HCT116 (cell line): ENCODE data around the gene DHX34. TPM values are rescaled to one million over a fixed set of nuclear protein-coding genes. Genes with fewer than 3 reads are reported as not detected.

ENCODE experiments used
- ATAC-seq: fragments of 200-7000 bp; cut with Tn5 transposase; 2 replicates; pipeline ENCODE4 v1.9.1; 2020; ENCODE audit warnings: mild to moderate bottlenecking, moderate library complexity
- BruUV-seq: library from RNA; stranded (reverse); fragments of 400-500 nt; replicated peaks from 2 replicates; lab custom pipeline; 2021; lab: Mats Ljungman, UMichigan
- CTCF ChIA-PET: fragments of 300-600 bp; sonication (Branson Sonifier 250); formaldehyde crosslinking; loops from one replicate; lab custom pipeline; 2021; ENCODE audit warnings: antibody characterized with exemption; lab: Charles Lee
- POLR2A ChIA-PET: fragments of 300-600, 350-600 bp; sonication (Branson Sonifier 250); formaldehyde crosslinking; loops from one replicate; lab custom pipeline; 2021; ENCODE audit warnings: antibody characterized with exemption; lab: Charles Lee
- RAD21 ChIA-PET, 2 experiments: fragments of 300-600 bp; sonication (Branson Sonifier 250); formaldehyde crosslinking; loops; one replicate each; lab custom pipeline; 2023; ENCODE audit warnings: low total read pairs in 2 of 2; ENCODE audit not compliant: uncharacterized antibody in 2 of 2, unreplicated experiment in 2 of 2, low non-redundant PET in 1 of 2; lab: Charles Lee
- DNase-seq: peaks from one replicate; pipeline ENCODE4 v3.0.0-alpha.2; 2010; ENCODE audit warnings: low read depth, low spot score
- H2AFZ ChIP-seq: fragments of 200-600 bp; shearing (Covaris generic), sonication (generic); 2 replicates; pipeline ENCODE4 v1.6.1; 2017; ENCODE audit warnings: low read depth, mixed run types, mixed read lengths, antibody characterized with exemption, low read length; ENCODE audit not compliant: poor library complexity, severe bottlenecking
- H3K27ac ChIP-seq: 2 replicates; pipeline ENCODE4 v1.5.1; 2012; ENCODE audit warnings: low read depth, low read length
- H3K27me3 ChIP-seq: fragments of 200-600 bp; sonication (generic); 2 replicates; pipeline ENCODE4 v1.6.1; 2016; ENCODE audit warnings: mixed run types, low read length, mixed read lengths; ENCODE audit not compliant: insufficient read depth
- H3K36me3 ChIP-seq, 2 experiments: fragments of 200-500 bp in 1 of 2; fragments of 200-600 bp in 1 of 2; sonication (Bioruptor generic) in 1 of 2; sonication (generic) in 1 of 2; 2 replicates each; pipeline versions ENCODE4 v1.5.1 to v1.6.1; 2014 to 2016; ENCODE audit warnings: low read length in 2 of 2, inconsistent platforms in 1 of 2, mixed read lengths in 1 of 2, mixed run types in 1 of 2; ENCODE audit not compliant: insufficient read depth in 2 of 2, control insufficient read depth in 1 of 2
- H3K4me1 ChIP-seq, 2 experiments: fragments of 200-600 bp in 1 of 2; sonication (generic) in 1 of 2; 2 replicates each; pipeline versions ENCODE4 v1.5.1 to v1.6.1; 2012 to 2017; ENCODE audit warnings: low read length in 2 of 2, inconsistent platforms in 1 of 2, mild to moderate bottlenecking in 1 of 2, mixed read lengths in 1 of 2, mixed run types in 1 of 2, moderate library complexity in 1 of 2; ENCODE audit not compliant: insufficient read depth in 2 of 2, control insufficient read depth in 1 of 2
- H3K4me2 ChIP-seq: fragments of 200-600 bp; sonication (generic); 2 replicates; pipeline ENCODE4 v1.6.1; 2017; ENCODE audit warnings: mixed run types, low read length, mixed read lengths
- H3K4me3 ChIP-seq, 2 experiments: fragments of 200-600 bp in 1 of 2; sonication (generic) in 1 of 2; replicated peaks in 1 of 2; 2 replicates each; pipeline ENCODE4 v1.5.1; 2011 to 2016; ENCODE audit warnings: low read length in 2 of 2, control low read depth in 1 of 2, low read depth in 1 of 2, mild to moderate bottlenecking in 1 of 2, mixed read lengths in 1 of 2, mixed run types in 1 of 2
- H3K79me2 ChIP-seq: fragments of 200-600 bp; sonication (generic); 2 replicates; pipeline ENCODE4 v1.6.1; 2017; ENCODE audit warnings: mild to moderate bottlenecking, mixed run types, low read length, moderate library complexity, mixed read lengths; ENCODE audit not compliant: insufficient read depth
- H3K9ac ChIP-seq: fragments of 200-600 bp; sonication (generic); 2 replicates; pipeline ENCODE4 v1.6.1; 2016; ENCODE audit warnings: low read length, mixed read lengths
- H3K9me2 ChIP-seq: fragments of 200-600 bp; sonication (generic), shearing (Covaris generic); 2 replicates; pipeline ENCODE4 v1.6.1; 2017; ENCODE audit warnings: mixed run types, mild to moderate bottlenecking, moderate library complexity; ENCODE audit not compliant: insufficient read depth
- H3K9me3 ChIP-seq, 2 experiments: fragments of 200-500 bp in 1 of 2; fragments of 200-600 bp in 1 of 2; sonication (Bioruptor generic) in 1 of 2; sonication (generic) in 1 of 2; 2 replicates each; pipeline ENCODE4 v1.6.1; 2014 to 2017; ENCODE audit warnings: low read length in 2 of 2, mixed read lengths in 2 of 2, inconsistent platforms in 1 of 2, low read depth in 1 of 2, mild to moderate bottlenecking in 1 of 2, mixed run types in 1 of 2, moderate library complexity in 1 of 2; ENCODE audit not compliant: control insufficient read depth in 1 of 2, insufficient read depth in 1 of 2
- H4K20me1 ChIP-seq: fragments of 200-600 bp; sonication (generic), shearing (Covaris generic); 2 replicates; pipeline ENCODE4 v1.6.1; 2017; ENCODE audit warnings: mixed run types, mild to moderate bottlenecking, moderate library complexity; ENCODE audit not compliant: insufficient read depth
- CBX3 ChIP-seq: IDR thresholded peaks from 2 replicates; pipeline ENCODE4 v1.6.1; 2012; ENCODE audit warnings: low read depth
- EZH2phosphoT487 ChIP-seq: fragments of 200-600 bp; IDR thresholded peaks from 2 replicates; pipeline ENCODE4 v1.6.1; 2018; ENCODE audit warnings: antibody characterized with exemption, borderline replicate concordance
- FOSL1 ChIP-seq: IDR thresholded peaks from 2 replicates; pipeline ENCODE4 v1.6.1; 2012; ENCODE audit warnings: low read depth
- JUND ChIP-seq: IDR thresholded peaks from 2 replicates; pipeline ENCODE4 v1.6.1; 2012
- POLR2AphosphoS5 ChIP-seq: IDR thresholded peaks from 2 replicates; pipeline ENCODE4 v1.6.1; 2011; ENCODE audit warnings: mild to moderate bottlenecking, low read depth, low read length, moderate library complexity
- SIN3A ChIP-seq: IDR thresholded peaks from 2 replicates; pipeline ENCODE4 v1.6.1; 2012; ENCODE audit warnings: low read depth
- SP1 ChIP-seq: IDR thresholded peaks from 2 replicates; pipeline ENCODE4 v1.6.1; 2012; ENCODE audit warnings: low read depth
- TCF7L2 ChIP-seq: IDR thresholded peaks from 2 replicates; pipeline ENCODE4 v1.7.0; 2011; ENCODE audit warnings: borderline replicate concordance, inconsistent platforms; ENCODE audit not compliant: insufficient read depth, insufficient read length; ENCODE audit errors: extremely low read depth
- YY1 ChIP-seq: IDR thresholded peaks from 2 replicates; pipeline ENCODE4 v1.6.1; 2011; ENCODE audit warnings: low read length, low read depth, moderate library complexity, mild to moderate bottlenecking; ENCODE audit not compliant: insufficient replicate concordance; ENCODE audit errors: extremely low read depth
- ZNF274 ChIP-seq: fragments of 200-500 bp; sonication (Bioruptor generic); IDR thresholded peaks from 2 replicates; pipeline ENCODE4 v1.6.1; 2014; ENCODE audit warnings: mild to moderate bottlenecking, low read depth, low read length, inconsistent platforms
- intact Hi-C: fragments of 100-400 bp; cut with micrococcal nuclease; formaldehyde crosslinking; loops from 2 replicates; pipeline ENCODE4 v1.10.0; 2022
- total RNA-seq: library from RNA; stranded (reverse); gene quantifications from one replicate; pipeline ENCODE4 v1.2.1, GENCODE V29; 2021; ENCODE audit not compliant: unreplicated experiment
- TF ChIP-seq, protein P1 (sequence below): IDR thresholded peaks from 2 replicates; pipeline ENCODE4 v1.6.1; 2012
- TF ChIP-seq, protein P2 (sequence below): IDR thresholded peaks from 2 replicates; pipeline ENCODE4 v1.6.1; 2012; ENCODE audit warnings: low read depth
- TF ChIP-seq, protein P3 (sequence below): IDR thresholded peaks from 2 replicates; pipeline ENCODE4 v1.6.1; 2012
- TF ChIP-seq, protein P4 (sequence below), 3 experiments: fragments of 200-600 bp in 1 of 3; sonication (generic) in 1 of 3; IDR thresholded peaks in 2 of 3; conservative IDR thresholded peaks in 1 of 3; 2 replicates each; pipeline ENCODE4 v1.5.1; 2012 to 2017; ENCODE audit warnings: low read depth in 2 of 3, low read length in 2 of 3, antibody characterized with exemption in 1 of 3, borderline replicate concordance in 1 of 3, control low read depth in 1 of 3, mild to moderate bottlenecking in 1 of 3, mixed read lengths in 1 of 3, mixed run types in 1 of 3, moderate library complexity in 1 of 3; ENCODE audit not compliant: insufficient read depth in 1 of 3

DHX34 gene
- total RNA-seq, 1 experiment from 2014 or later, result 30.5 TPM

DNA sequence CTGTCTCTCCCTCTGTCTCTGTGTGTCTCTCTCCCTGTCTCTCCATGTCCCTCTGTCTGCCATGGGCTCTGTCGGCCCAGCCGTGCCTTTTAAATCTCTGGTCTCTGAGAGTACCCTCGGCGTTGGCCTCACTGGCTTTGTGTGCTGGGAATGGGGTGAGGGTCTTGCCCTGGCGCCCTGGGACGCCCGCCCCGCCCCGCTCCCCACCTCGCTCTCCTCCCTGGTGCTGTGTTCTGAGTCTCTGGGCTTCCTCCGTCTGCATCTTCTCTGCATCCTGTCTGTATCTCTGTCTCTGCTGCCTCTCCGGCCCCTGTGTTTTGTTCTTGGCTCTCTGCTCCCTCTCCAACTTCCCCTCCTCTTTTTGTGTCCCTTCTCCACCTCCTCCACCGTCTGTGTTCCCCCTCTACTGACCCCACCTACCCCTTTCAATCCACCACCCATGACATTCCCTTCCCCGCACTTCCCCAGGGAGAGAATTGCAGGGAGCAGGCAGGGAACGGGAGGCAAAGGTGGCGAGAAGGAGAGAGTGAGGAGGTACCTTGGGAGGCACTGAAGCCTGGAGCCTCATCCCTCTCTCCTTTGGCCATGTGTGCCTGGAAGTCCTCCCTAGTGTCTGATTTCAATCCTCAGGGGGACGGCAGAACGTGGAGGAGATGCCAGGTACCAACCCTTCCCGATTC is 74.2 kb downstream of the DHX34 start:
- no peak for DNase-seq
- intact Hi-C loops, result no loop called here
- POLR2A ChIA-PET, result no interaction called here
- Histone ChIP-seq H3K27ac (no peak overlapping the region; the same call in 1 of the 2 replicates), H3K9me3 (no peaks in the 10 kb centered on the region), H3K9ac (no peak overlapping the region), H3K27me3 (peaks cover 20% of the 10 kb centered on the region; the same call in 1 of the 2 replicates), H2AFZ (no peak overlapping the region), H3K9me2 (no peaks in the 10 kb centered on the region), H3K4me3 (no peak overlapping the region), H3K79me2 (no peaks in the 10 kb centered on the region), H3K36me3 (no peaks in the 10 kb centered on the region), H3K4me1 (peaks cover 22 to 36% of the 10 kb centered on the region in 2 experiments), H4K20me1 (no peaks in the 10 kb centered on the region), H3K4me2 (no peak overlapping the region)
- RAD21 ChIA-PET, result no interaction called here
- BruUV-seq, result no TSS peak
- no peak for ATAC-seq
- CTCF ChIA-PET, result no interaction called here
- TF ChIP-seq FOSL1, result no peak
- no peak for TF ChIP-seq ZNF274
- TF ChIP-seq, protein P1, sequence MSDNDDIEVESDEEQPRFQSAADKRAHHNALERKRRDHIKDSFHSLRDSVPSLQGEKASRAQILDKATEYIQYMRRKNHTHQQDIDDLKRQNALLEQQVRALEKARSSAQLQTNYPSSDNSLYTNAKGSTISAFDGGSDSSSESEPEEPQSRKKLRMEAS, result no peak
- TF ChIP-seq POLR2AphosphoS5, result no peak
- TF ChIP-seq, protein P2, sequence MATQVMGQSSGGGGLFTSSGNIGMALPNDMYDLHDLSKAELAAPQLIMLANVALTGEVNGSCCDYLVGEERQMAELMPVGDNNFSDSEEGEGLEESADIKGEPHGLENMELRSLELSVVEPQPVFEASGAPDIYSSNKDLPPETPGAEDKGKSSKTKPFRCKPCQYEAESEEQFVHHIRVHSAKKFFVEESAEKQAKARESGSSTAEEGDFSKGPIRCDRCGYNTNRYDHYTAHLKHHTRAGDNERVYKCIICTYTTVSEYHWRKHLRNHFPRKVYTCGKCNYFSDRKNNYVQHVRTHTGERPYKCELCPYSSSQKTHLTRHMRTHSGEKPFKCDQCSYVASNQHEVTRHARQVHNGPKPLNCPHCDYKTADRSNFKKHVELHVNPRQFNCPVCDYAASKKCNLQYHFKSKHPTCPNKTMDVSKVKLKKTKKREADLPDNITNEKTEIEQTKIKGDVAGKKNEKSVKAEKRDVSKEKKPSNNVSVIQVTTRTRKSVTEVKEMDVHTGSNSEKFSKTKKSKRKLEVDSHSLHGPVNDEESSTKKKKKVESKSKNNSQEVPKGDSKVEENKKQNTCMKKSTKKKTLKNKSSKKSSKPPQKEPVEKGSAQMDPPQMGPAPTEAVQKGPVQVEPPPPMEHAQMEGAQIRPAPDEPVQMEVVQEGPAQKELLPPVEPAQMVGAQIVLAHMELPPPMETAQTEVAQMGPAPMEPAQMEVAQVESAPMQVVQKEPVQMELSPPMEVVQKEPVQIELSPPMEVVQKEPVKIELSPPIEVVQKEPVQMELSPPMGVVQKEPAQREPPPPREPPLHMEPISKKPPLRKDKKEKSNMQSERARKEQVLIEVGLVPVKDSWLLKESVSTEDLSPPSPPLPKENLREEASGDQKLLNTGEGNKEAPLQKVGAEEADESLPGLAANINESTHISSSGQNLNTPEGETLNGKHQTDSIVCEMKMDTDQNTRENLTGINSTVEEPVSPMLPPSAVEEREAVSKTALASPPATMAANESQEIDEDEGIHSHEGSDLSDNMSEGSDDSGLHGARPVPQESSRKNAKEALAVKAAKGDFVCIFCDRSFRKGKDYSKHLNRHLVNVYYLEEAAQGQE, result no peak
- TF ChIP-seq YY1, result no peak
- TF ChIP-seq TCF7L2, result no peak
- TF ChIP-seq SP1, result no peak
- TF ChIP-seq EZH2phosphoT487, result no peak
- TF ChIP-seq CBX3, result no peak
- TF ChIP-seq JUND, result no peak
- TF ChIP-seq, protein P3, sequence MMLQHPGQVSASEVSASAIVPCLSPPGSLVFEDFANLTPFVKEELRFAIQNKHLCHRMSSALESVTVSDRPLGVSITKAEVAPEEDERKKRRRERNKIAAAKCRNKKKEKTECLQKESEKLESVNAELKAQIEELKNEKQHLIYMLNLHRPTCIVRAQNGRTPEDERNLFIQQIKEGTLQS, result no peak
- TF ChIP-seq SIN3A, result no peak
- TF ChIP-seq, protein P4, sequence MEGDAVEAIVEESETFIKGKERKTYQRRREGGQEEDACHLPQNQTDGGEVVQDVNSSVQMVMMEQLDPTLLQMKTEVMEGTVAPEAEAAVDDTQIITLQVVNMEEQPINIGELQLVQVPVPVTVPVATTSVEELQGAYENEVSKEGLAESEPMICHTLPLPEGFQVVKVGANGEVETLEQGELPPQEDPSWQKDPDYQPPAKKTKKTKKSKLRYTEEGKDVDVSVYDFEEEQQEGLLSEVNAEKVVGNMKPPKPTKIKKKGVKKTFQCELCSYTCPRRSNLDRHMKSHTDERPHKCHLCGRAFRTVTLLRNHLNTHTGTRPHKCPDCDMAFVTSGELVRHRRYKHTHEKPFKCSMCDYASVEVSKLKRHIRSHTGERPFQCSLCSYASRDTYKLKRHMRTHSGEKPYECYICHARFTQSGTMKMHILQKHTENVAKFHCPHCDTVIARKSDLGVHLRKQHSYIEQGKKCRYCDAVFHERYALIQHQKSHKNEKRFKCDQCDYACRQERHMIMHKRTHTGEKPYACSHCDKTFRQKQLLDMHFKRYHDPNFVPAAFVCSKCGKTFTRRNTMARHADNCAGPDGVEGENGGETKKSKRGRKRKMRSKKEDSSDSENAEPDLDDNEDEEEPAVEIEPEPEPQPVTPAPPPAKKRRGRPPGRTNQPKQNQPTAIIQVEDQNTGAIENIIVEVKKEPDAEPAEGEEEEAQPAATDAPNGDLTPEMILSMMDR (IDR thresholded peaks at IDR 0.05 in 2 of 3, conservative IDR thresholded peaks at IDR 0.05 in 1 of 3; ENCODE audit: borderline replicate concordance in 1 of 3, insufficient read depth in 1 of 3, low read depth in 2 of 3, low read length in 2 of 3), result no peak
